Upper lobe of right lung (tissue), 1 donor: ENCODE measurements around the gene PLEKHH1. TPM values are rescaled to one million over a fixed set of nuclear protein-coding genes. Genes with fewer than 3 reads are reported as not detected.

ENCODE experiments used
- ATAC-seq: fragments of 200-7000 bp; cut with Tn5 transposase; one replicate; pipeline ENCODE4 v1.9.1; 2020; ENCODE audit warnings: mild to moderate bottlenecking, moderate library complexity
- DNase-seq: peaks from one replicate; pipeline ENCODE4 v3.0.0-alpha.2; 2020
- H3K27ac ChIP-seq: fragments of 200-600 bp; one replicate; pipeline ENCODE4 v1.8.0; 2022
- H3K27me3 ChIP-seq: fragments of 200-600 bp; one replicate; pipeline ENCODE4 v1.8.0; 2022; ENCODE audit warnings: mild to moderate bottlenecking
- H3K36me3 ChIP-seq: fragments of 200-600 bp; one replicate; pipeline ENCODE4 v1.8.0; 2022
- H3K4me1 ChIP-seq: fragments of 200-600 bp; one replicate; pipeline ENCODE4 v1.8.0; 2022
- H3K4me3 ChIP-seq: fragments of 200-600 bp; one replicate; pipeline ENCODE4 v1.8.0; 2022; ENCODE audit warnings: mild to moderate bottlenecking
- H3K9me3 ChIP-seq: fragments of 200-600 bp; one replicate; pipeline ENCODE4 v1.8.0; 2022
- CTCF ChIP-seq: fragments of 200-600 bp; IDR thresholded peaks from one replicate; pipeline ENCODE4 v1.8.0; 2022; ENCODE audit warnings: antibody characterized with exemption
- intact Hi-C: fragments of 100-400 bp; cut with DNase I; formaldehyde crosslinking; loops from one replicate; pipeline ENCODE4 v1.11.0; 2022
- total RNA-seq: library from RNA; stranded (reverse); fragmentation: NEBNext Ultra II Directional; extraction: Animal tissue kit (Norgen Biotek cat#: 25700); gene quantifications from one replicate; pipeline ENCODE4 v1.2.1, GENCODE V29; 2021
- donor health status: DM: no; HTN: yes; CAD: no; lungs with severe emphysema.

Gene PLEKHH1
- total RNA-seq, 1 donor from 2014 or later = 2.3 TPM

- H3K27me3 ChIP-seq = no peaks in the 10 kb centered on the region
- no peaks in the 10 kb centered on the region for H3K9me3 ChIP-seq
- TF ChIP-seq CTCF = no peak
- no peaks in the 10 kb centered on the region for H3K36me3 ChIP-seq
- intact Hi-C loops = no loop called here
- H3K4me1 ChIP-seq = peaks cover 3% of the 10 kb centered on the region
- no peak overlapping the region for H3K27ac ChIP-seq
- ATAC-seq = no peak
- no peak overlapping the region for H3K4me3 ChIP-seq
- no peak for DNase-seq
Observed at GRCh38 chr14:67627519-67627918, 94.4 kb downstream of the PLEKHH1 start.

- DNase-seq (no peak), ATAC-seq (no peak)
- Histone ChIP-seq H3K27me3 (no peaks in the 10 kb centered on the region), H3K4me3 (no peak overlapping the region), H3K9me3 (no peaks in the 10 kb centered on the region), H3K4me1 (no peaks in the 10 kb centered on the region), H3K27ac (no peak overlapping the region), H3K36me3 (no peaks in the 10 kb centered on the region)
- no peak for TF ChIP-seq CTCF
- intact Hi-C loops = no loop called here
Observed at GRCh38 chr14:67630186-67630585, 97.1 kb downstream of the PLEKHH1 start.

- TF ChIP-seq CTCF = no peak
- Histone ChIP-seq H3K27me3 (no peaks in the 10 kb centered on the region), H3K36me3 (no peaks in the 10 kb centered on the region), H3K4me1 (no peaks in the 10 kb centered on the region), H3K27ac (no peak overlapping the region), H3K9me3 (no peaks in the 10 kb centered on the region), H3K4me3 (no peak overlapping the region)
- intact Hi-C loops = no loop called here
- ATAC-seq = no peak
- no peak for DNase-seq
Observed at GRCh38 chr14:67630938-67631337, 97.8 kb downstream of the PLEKHH1 start.

GRCh38 chr14:67633451-67634147, 100.5 kb downstream of the PLEKHH1 start:
- ATAC-seq (no peak), DNase-seq (no peak)
- no peaks in the 10 kb centered on the region for H3K9me3 ChIP-seq
- no peaks in the 10 kb centered on the region for H3K27me3 ChIP-seq
- no peak for TF ChIP-seq CTCF
- no peaks in the 10 kb centered on the region for H3K4me1 ChIP-seq
- intact Hi-C loops = no loop called here
- H3K36me3 ChIP-seq = no peaks in the 10 kb centered on the region
- H3K27ac ChIP-seq = no peak overlapping the region
- H3K4me3 ChIP-seq = no peak overlapping the region

GRCh38 chr14:67636361-67636919, 103.3 kb downstream of the PLEKHH1 start:
- Histone ChIP-seq H3K36me3 (no peaks in the 10 kb centered on the region), H3K27me3 (no peaks in the 10 kb centered on the region), H3K4me3 (no peak overlapping the region), H3K4me1 (no peaks in the 10 kb centered on the region), H3K9me3 (no peaks in the 10 kb centered on the region), H3K27ac (no peak overlapping the region)
- DNase-seq (no peak), ATAC-seq (no peak)
- intact Hi-C loops = no loop called here
- no peak for TF ChIP-seq CTCF
